ENCODE data around the gene CYP24A1.

The CYP24A1 gene

GRCh38 chr20:54173653-54174456 lies at the start of gene CYP24A1:
Gene CYP24A1 (minus strand): TSS chr20:54173986. CDS start chr20:54173579, 407 bp downstream.
- DNase-seq (ENCODE audit: low read depth in 2 of 2): no peak

- no peak for DNase-seq (ENCODE audit: low read depth in 2 of 2)
Measured at GRCh38 chr20:54223285-54223684, 49.5 kb upstream of the CYP24A1 start.

- no peak for DNase-seq (ENCODE audit: low read depth in 2 of 2)
Measured at GRCh38 chr20:54221996-54222890, 48.5 kb upstream of the CYP24A1 start.

GRCh38 chr20:54221353-54221752 lies 47.6 kb upstream of the CYP24A1 start:
- DNase-seq (ENCODE audit: low read depth in 2 of 2): no peak

- DNase-seq (ENCODE audit: low read depth in 2 of 2): no peak
Measured at GRCh38 chr20:54220722-54221121, 46.9 kb upstream of the CYP24A1 start.

- DNase-seq (ENCODE audit: low read depth in 2 of 2): peak in 1 of 2 experiments; percentile 40
Measured at GRCh38 chr20:54219751-54220426, 46.1 kb upstream of the CYP24A1 start.

GRCh38 chr20:54218470-54218869 lies 44.7 kb upstream of the CYP24A1 start:
- DNase-seq (ENCODE audit: low read depth in 2 of 2): no peak

- no peak for DNase-seq (ENCODE audit: low read depth in 2 of 2)
Measured at GRCh38 chr20:54217762-54218161, 44.0 kb upstream of the CYP24A1 start.

- no peak for DNase-seq (ENCODE audit: low read depth in 2 of 2)
Measured at GRCh38 chr20:54215157-54215789, 41.5 kb upstream of the CYP24A1 start.

GRCh38 chr20:54214566-54214965 lies 40.8 kb upstream of the CYP24A1 start:
- DNase-seq (ENCODE audit: low read depth in 2 of 2): no peak

- no peak for DNase-seq (ENCODE audit: low read depth in 2 of 2)
Measured at GRCh38 chr20:54212871-54213270, 39.1 kb upstream of the CYP24A1 start.

GRCh38 chr20:54212226-54212625 lies 38.4 kb upstream of the CYP24A1 start:
- DNase-seq (ENCODE audit: low read depth in 2 of 2): peak; percentile 86 to 87

GRCh38 chr20:54209216-54209813 lies 35.5 kb upstream of the CYP24A1 start:
- DNase-seq (ENCODE audit: low read depth in 2 of 2): no peak

GRCh38 chr20:54208548-54209176 lies 34.9 kb upstream of the CYP24A1 start:
- no peak for DNase-seq (ENCODE audit: low read depth in 2 of 2)

- DNase-seq (ENCODE audit: low read depth in 2 of 2): peak; percentile 65 to 68
Measured at GRCh38 chr20:54207743-54208547, 34.2 kb upstream of the CYP24A1 start, which contains the start of gene PFDN4. Gene PFDN4 (plus strand): TSS chr20:54208087. CDS start chr20:54208101, 14 bp downstream.

GRCh38 chr20:54207053-54207742 lies 33.4 kb upstream of the CYP24A1 start:
- no peak for DNase-seq (ENCODE audit: low read depth in 2 of 2)

GRCh38 chr20:54205450-54205849 lies 31.7 kb upstream of the CYP24A1 start:
- no peak for DNase-seq (ENCODE audit: low read depth in 2 of 2)

GRCh38 chr20:54204481-54204880 lies 30.7 kb upstream of the CYP24A1 start:
- DNase-seq (ENCODE audit: low read depth in 2 of 2): no peak

- DNase-seq (ENCODE audit: low read depth in 2 of 2): no peak
Measured at GRCh38 chr20:54204063-54204462, 30.3 kb upstream of the CYP24A1 start.

All from fibroblast of skin of left quadriceps (primary cell).